ENCODE data around the gene ZIC4.

ZIC4 gene

DNA sequence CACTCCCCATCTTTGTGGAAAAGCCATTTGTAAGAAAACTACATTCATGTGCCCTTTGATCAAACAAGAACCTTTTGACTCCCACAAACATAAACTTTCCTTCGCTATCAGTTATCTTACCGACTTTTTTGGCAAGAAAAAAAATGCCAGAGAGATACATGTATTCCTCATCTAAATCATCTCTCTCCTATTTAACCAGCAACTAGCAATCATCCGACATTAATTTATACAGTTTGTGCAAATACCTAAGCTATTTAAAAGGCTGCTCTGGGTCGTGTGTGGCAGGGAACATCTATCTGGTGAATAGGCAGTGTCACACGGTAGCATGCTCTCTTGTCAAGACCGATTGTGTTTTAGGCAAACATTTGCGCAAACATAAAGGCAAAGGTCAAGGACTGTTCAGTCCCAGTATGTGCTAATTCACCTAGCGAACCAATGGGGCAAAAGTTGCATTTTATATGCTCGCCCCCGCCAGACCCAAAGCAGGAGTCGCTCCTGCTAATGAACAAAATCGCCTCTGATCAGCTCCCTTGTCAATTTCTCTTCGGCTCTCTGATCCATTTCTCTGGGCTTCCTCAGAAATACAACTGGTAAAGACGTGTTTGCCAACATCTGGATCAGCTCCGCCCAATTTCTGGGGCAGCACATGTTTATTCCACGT lies 37.7 kb downstream of the ZIC4 start:
- DNase-seq, result no peak

DNA sequence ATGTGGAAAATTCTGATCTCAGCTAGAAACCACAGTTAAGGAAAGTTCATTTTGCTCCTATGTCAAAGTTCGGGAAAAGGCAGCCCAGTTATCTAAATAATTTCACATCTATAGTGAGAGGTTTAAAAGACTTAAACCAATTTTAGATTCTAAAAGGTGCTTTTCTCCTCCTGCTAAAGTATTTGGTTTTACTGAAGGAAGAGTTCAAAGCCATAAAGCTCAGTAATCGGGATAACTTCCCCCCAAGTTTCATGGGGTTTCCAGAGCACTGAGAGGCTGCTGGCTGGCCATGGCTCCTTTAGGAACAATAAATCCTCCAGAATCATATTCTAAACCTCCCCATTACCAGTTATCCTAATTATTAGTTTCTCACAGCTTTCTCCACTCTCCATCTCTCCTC lies 38.2 kb downstream of the ZIC4 start:
- no peak for DNase-seq

DNA sequence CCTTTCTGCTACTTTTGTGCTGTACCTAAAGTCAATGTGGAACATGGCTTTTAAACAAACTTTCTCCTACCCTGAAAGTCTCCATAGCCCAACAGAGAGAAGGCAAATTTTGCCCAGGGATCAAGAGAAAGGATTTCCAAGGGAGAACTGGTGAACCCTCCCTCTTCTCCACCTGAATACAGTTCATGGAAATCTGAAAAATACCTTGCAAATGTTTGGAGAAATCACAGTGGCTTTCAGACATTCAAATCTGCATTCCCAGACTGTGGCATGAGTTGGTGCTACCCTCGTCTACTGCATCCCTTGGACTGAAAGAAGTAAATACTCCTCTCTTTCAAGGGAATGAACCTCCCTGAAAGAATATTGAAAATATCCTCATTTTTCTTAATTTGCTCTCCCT lies 38.7 kb downstream of the ZIC4 start:
- DNase-seq, result no peak

GRCh38 chr3:147365196-147366115 lies 40.9 kb downstream of the ZIC4 start:
- DNase-seq, result no peak

DNA sequence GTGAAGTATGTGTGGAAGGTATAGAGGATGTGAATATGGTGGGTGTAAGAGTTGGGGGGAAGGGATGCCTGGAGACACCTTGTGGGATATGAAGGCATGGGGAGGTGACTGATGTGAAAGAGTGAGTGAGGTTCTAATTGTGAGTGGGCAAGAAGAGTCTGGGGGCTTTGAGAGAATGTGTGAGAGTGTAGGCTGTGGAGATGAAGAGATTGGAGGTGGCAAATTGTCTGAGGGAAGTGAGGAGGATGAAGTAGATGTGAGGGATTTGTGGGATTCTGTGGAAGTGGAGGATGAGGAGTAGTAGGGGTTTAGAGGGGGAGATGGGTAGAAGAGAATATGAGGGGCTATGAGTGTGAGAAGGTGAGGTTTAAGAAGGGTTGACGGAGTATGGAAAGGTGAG lies 41.6 kb downstream of the ZIC4 start:
- no peak for DNase-seq

DNA sequence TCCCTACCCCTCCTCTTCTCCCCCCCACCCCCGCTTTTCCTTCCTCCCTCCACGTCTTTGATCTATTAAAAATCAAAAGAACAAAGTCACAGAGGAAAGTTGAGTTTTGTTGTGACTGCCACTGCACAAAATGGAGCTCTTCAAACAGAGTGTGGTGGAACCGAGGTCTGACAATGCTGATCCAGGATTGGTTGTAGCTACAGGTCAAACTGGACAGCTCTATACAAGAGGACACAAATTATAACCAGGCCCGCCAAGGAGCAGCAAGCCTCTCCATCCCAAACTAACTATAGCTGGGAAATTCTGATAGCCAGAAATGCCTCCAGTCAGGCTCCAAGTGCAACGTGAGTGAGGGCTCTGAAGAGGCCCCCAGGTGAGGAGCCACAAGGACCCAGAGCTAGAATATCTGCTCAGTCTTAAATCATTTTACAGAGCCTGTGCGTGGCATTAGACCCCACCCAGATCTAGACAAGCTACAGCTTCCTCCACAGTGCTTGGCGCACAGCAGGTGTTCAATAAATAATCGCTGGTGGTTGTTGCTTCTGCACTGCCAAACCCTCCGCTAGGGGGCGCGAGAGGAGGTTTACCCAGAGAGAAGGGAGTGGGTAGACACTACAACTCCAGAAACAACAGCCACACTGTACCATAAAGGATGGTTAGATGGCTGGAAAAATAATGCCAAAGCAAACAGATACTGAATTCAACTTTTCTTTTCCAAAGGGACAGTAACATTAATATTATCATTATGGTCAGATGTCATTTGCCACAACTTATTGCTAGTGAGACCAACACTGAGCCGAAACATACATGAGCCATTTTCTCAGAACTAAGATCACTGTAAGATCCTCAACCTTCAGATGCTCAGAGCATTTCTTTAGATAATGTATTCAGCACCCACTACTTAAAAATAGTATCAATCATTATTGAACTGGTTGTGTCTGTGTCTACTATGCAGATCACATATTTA lies 44.6 kb downstream of the ZIC4 start:
- peak; percentile 48 for DNase-seq

DNA sequence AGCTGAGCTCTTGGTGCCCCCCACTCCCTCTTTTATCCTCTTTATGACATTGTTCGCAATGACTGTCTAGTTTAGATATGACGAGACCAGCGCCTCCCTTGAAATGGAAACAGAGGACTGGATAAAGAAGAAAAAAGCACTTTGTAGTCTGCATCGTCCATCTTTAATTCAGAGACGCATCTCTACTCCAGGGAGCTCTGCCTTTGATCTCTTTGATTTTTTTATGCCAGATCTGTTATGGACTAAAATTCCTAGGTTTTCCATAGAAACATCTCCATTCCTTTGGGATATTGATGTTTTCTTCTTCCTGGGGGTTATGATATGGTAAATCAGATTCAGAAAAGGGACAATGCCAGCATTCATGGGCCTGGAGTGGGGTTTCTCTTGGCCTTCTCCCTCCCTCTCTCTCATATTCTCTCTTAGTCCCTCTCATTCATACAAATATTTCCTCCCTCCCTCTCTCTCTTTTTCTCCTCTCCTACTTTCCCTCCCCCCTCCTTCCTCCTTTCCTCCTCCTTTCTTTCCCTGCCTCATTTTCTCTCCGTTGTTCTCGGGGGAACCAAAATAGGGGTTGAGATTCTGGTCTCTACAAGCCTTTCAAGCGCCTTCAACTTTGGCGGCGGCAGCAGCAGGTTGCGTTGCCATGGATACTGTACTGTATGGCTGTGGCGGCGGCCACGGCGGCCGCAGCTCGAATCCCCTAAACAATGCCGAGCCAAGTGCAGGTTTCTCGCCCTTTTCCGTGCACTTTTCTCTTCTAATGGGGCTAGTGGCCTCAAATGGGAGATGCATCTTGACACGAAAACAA lies 45.5 kb downstream of the ZIC4 start:
- peak; percentile 9 for DNase-seq

GRCh38 chr3:147360051-147360439 lies 46.3 kb downstream of the ZIC4 start:
- DNase-seq, result no peak

GRCh38 chr3:147359177-147360050 lies 46.9 kb downstream of the ZIC4 start:
- DNase-seq, result no peak

GRCh38 chr3:147358144-147358992 lies 48.0 kb downstream of the ZIC4 start:
- DNase-seq, result no peak

DNA sequence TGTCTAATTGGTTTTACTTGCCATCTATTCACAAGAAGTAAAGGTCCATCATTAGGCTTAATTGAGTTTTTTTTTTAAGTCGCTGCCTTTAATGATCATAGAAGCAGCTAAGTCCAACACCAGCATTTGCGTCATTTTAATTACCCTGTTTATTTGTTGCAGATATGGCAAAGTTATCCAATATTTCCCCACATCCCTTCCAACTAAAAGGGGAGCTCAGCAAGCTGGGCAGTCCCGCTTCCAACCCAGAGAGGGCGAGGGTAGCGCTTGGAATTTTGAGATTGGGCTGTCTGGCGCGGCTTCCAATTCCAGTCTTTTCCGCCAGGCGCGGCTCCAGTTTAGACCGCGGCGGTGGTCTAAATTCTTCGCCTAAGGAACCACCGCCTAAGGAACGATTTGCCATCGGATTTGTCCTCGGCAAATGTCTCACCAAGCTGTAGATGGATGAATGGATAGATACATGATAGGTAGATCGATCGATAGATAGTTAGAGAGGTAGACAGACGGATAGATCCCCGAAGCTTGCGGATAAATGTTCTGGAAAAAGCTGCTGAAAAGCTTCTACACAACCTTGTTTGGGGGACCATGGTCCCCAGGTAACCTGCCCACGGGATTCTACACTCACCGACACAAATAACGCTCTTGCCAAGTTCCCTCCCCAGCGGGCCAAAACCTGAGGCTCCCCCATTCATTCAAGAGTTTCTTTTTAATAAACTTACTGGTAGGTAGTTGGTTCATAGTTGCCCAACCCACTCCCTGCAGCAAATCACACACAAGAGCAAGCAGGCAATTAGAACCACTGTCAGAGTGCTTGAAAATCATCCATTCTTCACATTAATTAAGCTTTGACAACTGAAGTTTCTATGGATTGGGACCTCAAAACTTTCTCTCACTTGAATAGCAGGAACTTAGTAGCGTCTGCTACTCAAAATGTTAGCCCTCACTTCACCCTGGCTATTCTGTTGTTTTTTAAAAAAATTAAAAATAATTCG lies 49.1 kb downstream of the ZIC4 start:
- no peak for DNase-seq

DNA sequence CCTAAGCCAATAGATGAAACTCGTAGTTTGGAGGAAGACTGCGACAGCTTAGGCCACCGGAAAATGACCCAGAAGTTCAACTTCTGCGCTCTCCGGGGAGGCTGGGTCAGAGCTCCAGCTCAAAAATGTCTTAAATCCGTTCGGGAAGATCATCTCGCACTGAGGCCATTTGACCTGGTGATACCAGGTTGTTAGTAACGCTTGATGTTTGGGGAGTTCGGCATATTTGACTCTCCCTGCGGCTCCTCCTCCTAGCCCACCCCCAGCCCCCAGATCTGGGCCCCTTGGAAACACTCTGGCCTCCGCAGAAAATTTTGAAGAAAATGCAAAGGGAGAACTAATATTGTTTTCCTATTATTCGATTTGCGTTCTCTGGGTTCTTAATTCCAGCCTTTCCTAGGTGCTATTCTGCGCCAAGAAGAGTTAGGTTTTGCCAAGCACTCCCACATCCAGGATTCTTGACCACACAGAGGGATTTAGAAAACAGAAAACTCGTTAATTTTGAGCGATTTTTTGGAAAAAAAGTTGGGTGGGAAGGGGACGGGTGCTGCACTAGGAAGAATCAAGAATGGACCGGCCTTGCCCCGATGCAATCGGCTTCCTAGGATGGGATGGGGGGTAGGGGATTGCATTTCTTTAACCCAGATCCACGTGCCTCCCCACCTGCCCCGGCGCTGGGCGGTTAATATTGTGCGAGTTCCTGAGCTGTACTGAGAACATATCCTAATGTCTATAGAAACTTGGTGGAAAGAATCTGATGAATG lies 50.0 kb downstream of the ZIC4 start:
- no peak for DNase-seq

- DNase-seq, result no peak
These were observed 50.6 kb downstream of the ZIC4 start for GRCh38 chr3:147355753-147356090.

DNA sequence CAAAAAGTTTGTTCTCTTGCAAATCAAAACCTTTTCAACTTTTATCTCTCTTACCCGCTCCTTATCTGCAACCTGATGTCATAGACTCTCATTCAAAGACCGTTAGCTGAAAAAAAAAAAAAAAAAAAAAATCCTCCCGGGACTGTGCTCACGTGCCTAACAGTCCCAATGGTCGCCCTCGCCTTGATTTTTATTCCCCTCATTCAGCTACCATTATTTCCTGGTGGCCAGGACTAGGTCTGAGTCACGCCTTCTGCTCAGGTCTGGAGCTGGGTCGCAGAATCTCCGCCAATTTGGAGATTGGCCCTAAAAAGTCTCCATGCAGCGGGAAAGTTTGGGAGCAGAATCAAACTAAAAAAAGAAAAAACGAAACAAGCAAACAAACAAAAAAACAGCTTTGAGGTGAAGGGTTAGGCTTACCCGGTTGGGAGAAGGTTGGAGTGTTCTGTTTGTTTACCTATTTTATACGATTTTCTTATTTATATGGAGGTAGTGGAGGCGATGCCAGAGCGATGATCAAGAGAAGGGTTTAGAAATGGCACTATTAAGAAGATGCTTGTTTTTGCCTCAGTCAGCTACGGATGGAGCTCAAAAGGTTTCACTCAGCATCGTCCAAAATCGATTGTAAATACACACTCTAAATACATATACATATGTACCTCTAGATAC lies 51.1 kb downstream of the ZIC4 start:
- DNase-seq, result no peak

DNA sequence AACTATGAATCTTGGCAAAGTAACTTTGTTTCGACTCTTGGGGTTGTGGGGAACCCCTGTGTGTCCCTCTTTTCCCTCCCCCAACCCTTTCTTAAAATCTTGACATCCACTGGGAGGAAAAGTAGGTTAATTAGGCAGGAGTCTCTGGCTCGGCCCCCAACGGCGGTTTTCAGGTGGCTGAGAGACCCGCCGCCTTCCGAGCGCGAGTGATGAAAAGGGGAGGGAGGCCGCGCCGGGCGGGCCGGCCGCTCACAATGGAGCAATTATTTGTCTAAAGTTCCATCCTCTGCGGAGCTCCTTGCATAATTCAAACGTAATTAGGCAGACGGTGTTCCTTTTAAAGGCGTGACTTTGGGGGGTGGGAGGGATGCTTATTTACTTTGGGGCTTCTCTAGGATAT lies 51.7 kb downstream of the ZIC4 start:
- no peak for DNase-seq

GRCh38 chr3:147351301-147351700 lies 55.0 kb downstream of the ZIC4 start:
- no peak for DNase-seq

DNA sequence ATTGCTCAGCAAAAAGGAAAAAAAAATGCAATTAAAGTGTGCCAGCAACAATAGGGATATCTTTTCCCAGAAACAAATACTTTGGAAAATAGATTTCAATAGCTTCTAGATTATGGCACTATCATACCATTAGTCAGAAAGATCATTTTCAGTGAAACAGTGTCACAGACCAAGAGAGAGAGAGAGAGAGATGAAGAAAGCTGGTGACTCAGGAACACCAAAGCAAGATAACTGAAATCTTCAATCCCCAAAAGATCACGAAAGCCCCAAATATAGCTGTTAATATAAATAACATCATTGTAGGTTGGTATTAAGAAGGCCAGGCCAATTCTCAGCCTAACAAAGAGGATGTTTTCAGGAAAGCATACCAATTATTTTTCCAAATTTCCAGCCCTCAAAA lies 57.4 kb downstream of the ZIC4 start:
- no peak for DNase-seq

DNA sequence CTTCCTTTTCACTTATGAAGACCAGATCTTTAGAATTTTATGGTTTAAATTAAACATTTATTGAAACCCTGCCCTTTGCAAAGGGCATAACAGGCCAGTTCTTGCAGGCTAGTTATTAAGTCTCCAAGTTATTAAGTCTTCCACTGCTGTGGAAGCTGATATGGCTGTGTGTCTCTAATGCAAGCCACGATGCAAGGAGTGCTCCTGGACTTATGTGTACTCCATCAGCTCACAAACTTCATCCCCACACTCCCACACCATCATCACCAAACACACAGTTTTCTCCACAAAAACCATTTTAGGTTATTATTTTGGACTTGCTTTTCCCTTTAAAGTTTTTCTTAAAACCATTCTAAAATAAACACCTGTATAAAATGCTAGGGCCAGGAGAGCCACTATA lies 62.4 kb downstream of the ZIC4 start:
- DNase-seq, result no peak
